SIG-M5 (cell line): ENCODE data around the gene SCNN1A.
A peak's percentile ranks its signal among the peaks of the same experiment; 100 is the strongest.
"Not testable (repeated sequence)": the region's sequence is repeated elsewhere in the genome, so short reads cannot be mapped to it uniquely, and the experiment has no call there.

Source experiments
- DNase-seq: peaks from one replicate; lab custom pipeline; 2025; lab: John Stamatoyannopoulos, UW

Gene SCNN1A

DNA sequence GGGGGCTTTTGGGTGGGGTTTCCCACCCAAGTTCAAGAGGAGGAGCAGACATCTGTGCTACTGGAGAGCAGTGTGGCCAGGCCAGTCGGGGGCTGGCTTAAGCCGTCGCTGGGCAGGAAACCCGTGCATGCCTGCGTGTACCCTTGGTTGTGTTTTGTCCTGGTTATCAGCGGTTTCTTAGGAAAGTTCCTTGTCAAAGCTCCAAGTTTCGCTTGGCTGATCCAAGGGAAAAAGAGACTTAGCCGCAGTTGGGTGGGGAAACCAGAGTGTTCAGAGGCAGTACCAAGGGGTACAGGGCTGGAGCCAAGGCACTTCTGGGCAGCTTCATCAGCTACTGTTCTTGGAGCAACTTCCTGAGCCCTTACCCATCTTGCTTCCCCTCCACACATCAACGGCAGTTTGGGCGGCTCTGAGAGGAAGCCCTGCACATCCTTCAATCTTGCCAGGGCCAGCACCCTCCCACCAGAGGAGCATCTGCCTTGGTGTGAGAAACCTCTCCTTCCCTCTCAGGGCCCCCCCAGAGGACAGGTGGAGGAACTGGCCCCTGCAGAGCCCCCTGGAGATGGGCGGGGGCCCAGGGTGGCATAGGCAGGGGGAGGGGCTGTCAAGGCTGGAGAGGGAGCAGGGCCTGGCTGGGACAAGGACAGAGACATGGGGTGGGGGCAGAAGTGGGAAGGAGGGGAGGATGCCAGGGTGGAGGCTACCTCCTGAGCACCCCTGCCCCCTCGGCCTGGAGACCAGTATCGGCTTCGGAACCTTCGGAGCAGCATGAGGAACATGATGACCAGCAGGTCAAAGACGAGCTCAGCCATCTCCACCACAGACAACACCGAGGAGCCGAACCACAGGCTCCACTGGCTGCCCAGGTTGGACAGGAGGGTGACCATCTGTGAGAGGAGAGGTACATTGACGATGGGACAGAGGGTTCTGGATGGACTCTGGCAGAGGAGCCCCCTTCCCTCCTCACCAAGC is 27.7 kb downstream of the SCNN1A start:
- DNase-seq = no peak

- DNase-seq = no peak
Measured at GRCh38 chr12:6346942-6347341, 28.4 kb downstream of the SCNN1A start.

DNA sequence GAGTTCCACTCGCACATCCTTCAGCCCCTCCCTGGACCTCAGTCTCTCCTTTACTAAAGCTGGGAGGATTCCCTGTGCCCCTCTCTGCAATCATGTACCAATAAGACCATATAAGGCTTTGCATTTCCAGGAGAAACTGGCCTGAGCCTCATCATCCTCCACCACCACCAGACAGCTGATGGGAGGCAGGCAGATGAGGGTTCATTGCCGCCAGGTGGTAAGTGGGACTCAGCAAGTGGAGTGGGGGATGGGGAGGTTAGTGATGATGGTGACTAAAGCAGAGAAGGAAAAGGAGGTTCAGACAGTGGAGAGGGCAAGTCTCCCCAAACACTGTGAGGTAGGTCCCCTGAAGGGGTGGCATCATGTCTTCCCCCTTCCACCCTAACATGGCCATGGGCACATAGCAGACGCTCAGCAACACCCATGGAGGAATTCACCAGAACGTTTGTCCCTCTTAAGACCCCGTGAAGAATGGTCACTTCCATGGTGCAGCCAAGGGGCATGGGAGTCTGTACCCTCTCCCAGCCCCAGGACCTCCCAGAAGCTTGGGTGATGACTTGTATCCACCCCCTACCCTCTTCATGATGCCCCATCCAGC is 29.0 kb downstream of the SCNN1A start:
- no peak for DNase-seq

DNA sequence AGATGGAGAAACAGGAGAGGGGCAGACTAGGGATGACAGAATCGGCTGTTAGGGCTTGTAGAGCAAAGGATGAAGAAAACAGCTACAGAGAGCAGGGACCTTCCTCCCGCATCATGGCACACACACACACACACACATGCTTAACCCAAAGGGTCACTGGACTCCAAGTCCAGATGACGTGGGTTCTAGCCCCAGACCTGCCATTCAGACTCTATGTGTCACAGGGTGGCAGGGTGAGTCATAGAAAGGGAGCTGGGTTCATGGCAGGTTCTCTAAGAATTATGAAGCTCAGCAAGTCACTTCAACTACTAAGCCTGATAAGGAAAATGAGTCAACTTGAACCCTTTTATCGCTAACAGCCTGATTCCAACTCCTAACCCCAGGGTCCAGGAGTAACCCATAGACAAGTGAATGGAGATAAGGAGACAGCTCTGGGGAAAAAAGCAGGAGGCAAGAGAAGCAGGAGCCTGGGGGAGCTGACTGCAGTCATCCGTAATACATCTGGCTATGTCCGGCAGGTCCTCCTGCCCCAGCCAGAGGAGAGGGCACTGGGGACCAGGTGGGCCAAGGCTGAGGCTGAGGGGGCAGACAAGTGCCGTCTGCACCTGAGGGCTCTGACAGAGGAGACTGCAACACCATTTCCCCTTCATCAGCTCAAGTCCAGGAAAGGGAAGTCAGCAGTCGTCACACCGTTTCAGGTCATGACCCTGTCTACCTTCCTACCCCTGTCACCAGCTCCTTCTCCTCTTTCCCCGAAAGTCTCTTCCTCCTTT is 29.9 kb downstream of the SCNN1A start:
- DNase-seq = no peak

DNA sequence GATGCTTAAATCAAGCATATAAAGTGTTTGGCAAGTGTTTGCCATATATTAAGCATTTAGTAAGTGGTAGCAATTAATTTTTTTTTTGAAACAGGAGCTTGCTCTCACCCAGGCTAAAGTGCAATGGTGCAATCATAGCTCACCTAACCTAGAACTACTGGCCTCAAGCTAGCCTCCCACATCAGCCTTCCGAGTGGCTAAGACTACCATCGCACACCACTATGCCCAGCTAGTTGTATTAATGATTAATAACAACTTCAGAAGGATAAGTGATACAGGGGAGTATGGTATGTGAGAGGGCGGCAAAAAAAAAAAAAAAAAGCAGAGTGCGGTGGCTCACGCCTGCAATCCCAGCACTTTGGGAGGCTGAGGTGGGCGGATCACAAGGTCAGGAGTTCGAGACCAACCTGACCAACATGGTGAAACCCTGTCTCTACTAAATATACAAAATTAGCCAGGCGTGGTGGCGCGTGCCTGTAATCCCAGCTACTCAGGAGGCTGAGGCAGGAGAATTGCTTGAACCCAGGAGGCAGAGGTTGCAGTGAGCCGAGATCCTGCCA is 31.2 kb downstream of the SCNN1A start:
- not testable (repeated sequence) for DNase-seq

- DNase-seq = no peak
Measured at GRCh38 chr12:6343518-6343917, 31.8 kb downstream of the SCNN1A start.

- DNase-seq = no peak
Measured at GRCh38 chr12:6342140-6342889, 33.0 kb downstream of the SCNN1A start.

- no peak for DNase-seq
Measured at GRCh38 chr12:6341417-6342139, 33.8 kb downstream of the SCNN1A start, which contains the start of gene TNFRSF1A. Gene TNFRSF1A, minus strand, starts transcription at chr12:6342076. Its CDS starts 262 bp downstream, at chr12:6341814.

DNA sequence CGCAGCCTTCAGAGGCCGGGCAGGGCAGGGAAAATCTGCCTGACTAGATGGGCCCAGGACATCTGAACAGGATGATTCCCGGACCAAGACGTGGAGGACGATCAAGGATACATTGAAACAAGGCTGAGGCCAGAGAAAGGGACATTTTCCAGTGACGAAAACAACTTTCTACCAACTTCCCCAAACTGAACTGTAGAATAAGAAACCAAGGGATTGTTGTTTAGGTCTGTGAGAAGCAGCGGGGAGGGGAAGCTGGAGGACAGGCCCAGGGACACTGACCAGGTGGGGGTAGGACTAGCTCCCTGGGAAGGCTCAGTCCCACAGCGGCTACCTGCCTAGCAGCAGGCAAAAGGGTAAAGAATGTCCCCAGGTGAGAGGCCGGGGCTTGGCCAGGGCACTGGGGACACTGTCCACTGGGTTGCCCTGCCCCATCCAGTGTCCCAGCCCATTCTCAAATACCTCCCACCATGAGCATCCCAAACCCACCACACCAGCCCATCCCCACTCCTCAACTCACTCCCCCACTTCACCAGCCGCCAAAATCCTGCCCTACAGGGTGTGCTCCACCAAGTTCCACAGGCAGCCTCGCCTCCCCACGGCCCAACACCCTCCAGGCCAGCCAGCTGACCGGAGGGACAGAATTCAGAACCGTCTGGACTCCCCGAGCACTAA is 34.5 kb downstream of the SCNN1A start:
- DNase-seq = no peak

GRCh38 chr12:6340032-6340638 is 35.2 kb downstream of the SCNN1A start:
- no peak for DNase-seq

DNA sequence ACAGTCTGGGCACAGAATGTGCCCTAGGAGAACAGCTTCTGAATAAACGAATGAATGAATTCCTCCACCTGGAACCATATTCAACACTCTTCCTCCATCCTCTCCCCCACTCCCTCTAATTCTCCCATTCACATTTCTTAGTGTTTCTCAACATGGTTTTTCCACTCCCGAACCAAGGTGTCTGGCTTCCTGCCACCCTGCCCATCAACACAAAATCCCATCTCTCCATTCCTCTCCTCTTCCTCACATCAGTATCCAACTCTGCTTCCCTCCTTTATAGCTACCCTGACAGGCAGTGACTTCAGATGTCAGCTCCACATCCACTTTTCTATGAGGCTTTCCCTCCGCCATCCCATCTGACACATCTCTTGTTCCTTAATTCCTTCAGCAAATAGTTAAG is 36.4 kb downstream of the SCNN1A start:
- DNase-seq = no peak

GRCh38 chr12:6338536-6338935 is 36.8 kb downstream of the SCNN1A start:
- DNase-seq = not testable (repeated sequence)

DNA sequence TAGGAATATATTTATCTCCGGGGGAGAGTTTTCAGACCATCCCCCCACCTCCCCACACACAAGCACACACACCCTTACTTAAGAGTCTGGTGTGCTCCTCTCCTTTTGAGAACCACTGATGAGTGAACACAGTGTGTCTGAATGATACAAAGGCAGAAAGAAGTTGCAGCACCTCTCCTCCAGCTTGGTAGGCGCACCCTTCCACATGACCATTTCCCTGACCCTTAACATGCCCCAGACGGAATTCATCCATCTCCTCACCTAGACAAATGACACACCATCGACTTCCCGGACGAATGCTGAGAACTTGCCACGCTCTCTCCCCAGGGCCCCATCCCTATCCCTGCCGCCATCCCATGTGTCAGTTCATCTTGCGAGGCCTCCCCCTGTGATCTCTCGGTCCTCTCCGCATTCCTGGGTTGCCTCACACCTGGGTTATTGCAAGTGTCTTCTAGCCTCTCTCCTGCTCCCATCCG is 37.4 kb downstream of the SCNN1A start:
- no peak for DNase-seq

GRCh38 chr12:6336889-6337853 is 38.2 kb downstream of the SCNN1A start:
- DNase-seq = no peak

- DNase-seq = peak; percentile 60
Measured at GRCh38 chr12:6336079-6336888, 39.1 kb downstream of the SCNN1A start.

DNA sequence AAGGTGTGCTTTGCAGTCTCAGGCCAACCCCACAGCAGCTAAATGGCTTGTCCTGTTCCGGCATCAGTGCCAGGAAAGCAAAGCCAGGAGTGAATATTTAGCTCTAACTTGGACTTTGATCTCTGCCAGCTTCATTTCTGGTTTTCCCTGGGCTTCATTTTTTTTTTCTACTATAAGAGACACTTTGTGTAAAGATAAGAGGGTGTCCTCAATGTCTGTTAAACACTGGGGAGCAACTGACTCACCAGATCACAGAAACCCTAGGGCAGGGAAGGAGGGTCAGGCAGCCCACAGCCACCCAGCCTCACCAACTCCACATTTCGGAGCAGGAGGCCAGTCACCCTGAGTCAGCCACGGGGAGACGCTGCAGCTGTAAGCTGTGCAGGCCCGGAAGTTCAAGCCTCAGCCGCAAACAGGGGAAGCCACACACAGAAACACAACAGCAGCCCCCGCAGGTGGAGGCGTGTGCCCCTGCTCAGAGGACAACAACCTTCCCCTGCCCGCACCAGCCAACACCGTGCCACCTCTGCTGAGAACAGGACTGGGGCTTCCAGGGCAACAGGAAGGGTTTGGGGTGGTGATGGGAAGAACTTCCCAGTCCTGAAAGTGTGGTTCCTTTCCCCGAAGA is 39.8 kb downstream of the SCNN1A start:
- no peak for DNase-seq

GRCh38 chr12:6334940-6335450 is 40.4 kb downstream of the SCNN1A start:
- no peak for DNase-seq
